SIG-M5 treated with dmso at 0.1 percent for 504 hours (cell line): ENCODE results near the gene F2RL3.

Experiments used
- DNase-seq: peaks from one replicate; lab custom pipeline; 2025; ENCODE audit not compliant: unreplicated experiment; lab: John Stamatoyannopoulos, UW

The F2RL3 gene

GRCh38 chr19:16892868-16893685 lies 4.3 kb downstream of the F2RL3 start:
- no peak for DNase-seq

- no peak for DNase-seq
These were observed 4.8 kb downstream of the F2RL3 start for GRCh38 chr19:16893686-16893989.

DNA sequence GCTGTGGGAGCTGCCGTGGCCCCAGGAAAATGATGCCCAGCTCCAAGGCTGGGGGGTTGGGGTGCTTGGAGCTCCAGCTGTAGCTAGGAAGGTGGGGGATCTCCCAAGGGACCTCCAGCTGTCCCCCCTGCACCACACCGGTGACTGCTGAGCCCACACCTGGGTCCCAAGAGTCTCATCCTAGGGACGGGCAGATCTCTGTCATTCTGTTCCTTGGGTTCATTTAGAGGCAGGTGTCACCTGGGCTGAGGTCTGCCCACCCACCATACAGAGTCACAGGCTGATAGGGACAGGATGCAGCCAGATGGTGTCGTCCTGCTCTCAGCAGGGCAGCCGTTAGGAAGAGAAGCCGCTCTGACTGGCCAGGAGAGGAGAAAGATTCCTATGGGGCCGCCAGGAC lies 5.3 kb downstream of the F2RL3 start:
- DNase-seq = no peak

DNA sequence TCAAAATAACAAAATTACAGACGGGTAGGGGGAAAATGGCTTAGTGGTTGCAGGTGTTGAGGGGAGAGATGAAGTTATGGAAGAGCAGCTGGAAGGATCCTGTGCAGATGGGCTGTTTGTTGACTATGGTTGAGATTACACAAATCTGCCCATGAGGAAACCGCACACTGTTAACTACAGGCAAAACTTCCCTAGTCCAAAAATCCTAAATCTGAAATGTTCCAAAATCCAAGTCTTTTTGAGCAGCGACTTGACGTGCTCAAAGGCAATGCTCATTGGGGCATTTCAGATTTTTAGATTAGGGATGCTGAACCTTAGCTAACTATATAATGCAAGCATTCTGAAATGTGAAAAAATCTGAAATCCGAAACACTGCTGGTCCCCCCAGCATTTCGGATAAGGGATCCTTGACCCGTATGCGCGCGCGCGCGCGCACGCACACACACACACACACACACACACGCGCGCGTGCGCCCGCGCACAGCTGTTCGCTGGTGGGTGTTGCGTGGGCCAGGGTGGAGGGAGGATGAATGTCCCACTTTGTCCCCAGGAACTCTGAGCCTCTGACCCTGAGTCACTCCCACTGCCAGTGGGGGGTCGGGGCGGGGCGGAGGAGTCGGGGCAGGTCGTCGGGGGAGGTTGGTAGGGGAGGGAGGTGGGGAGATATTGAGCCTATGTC lies 6.8 kb downstream of the F2RL3 start:
- no peak for DNase-seq

DNA sequence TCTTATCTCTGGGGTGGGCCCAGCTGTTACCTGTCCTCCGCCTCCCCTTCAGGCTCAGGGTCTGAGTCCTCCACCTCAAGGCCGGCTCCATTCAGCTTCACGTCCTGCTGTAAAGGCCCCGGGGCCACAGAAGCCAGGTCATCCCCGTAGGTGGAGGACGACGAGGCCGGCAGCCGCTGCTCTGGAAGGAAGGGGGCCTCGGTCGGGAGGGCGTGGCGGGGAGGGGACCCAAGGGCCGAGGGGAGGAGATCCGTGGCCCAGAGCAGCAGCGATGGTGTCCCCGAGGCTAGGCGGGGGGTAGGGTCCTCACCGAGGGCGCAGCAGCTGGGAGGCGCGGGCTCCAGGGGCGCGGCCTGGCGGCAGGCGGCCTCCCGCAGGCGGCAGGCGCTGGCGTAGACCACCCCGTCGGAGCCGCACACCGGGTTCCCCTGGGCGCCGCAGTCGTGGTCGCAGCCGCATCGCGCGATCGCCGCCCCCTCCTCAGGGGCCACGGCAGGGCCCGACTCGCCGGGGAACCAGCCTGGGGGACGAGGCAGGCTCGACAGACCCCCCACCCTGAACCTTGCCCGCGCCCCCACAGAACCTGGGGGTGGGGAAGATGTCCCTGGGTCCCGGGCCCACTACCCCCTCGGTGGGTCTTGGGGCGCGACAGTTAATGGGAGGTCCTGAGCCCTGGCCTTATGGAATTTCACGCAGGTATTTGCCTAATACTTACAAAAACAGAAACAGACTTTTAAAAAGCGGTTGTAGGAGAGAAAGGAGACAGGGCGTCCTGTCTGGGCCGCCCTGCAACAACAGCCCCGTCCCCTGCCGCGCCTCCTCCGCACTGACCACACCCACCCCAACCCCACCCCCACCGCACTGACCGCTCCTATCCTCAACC lies 7.6 kb downstream of the F2RL3 start:
- DNase-seq = no peak

DNA sequence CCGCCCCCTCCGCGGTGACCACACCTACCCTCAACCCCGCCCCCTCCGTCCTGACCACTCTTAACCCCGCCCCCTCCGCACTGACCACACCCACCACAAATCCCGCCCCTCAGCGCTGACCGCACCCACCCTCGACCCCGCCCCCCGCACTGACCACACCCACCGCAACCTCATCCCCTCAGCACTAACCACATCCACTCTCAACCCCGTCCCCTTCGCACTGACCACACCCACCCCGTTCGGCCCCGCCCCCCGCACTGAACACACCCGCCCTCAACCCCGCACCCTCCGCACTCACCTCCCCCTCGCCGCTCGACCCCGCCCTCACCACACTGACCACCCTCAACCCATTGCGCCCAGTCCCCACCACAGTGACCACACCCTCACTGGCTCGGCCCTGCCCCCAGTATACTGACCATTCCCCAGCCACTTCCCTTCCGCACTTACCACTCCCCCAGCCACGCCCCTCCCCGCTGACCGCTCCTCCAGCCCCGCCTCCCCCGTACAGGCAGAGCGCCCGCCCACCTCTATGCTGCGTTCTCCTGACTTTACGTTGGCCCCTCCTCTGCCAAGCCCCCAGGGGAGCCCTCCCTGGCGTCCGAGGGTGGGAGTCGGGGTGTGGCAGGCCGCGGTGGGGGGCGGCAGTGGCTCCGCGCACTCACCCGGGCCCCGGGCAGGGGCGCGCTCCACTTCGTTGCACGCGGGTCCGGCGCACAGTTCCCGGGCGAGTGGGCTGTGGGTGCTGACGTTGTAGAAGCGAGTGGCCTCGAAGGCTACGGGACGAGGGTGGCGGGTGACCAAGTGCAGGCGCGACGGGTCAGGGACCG lies 8.4 kb downstream of the F2RL3 start:
- peak; percentile 69 for DNase-seq

DNA sequence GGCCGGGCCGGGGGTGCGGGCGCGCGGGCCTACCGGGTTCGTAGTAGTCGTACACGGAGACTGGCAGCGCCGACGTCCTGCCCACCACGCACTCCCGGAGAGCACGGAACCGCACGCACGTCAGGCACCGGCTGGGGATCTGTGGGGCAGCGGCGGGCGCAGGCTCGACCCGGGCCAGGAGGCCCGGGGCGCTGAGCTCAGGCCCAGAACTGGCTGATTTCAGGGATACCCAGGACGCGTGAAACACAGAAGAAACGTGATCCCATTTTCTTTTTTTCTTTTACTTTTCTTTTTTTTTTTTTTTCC lies 9.0 kb downstream of the F2RL3 start:
- no peak for DNase-seq

- no peak for DNase-seq
These were observed 9.7 kb downstream of the F2RL3 start for GRCh38 chr19:16898361-16899015.

- peak; percentile 26 for DNase-seq
These were observed 10.8 kb downstream of the F2RL3 start for GRCh38 chr19:16899566-16900075.

GRCh38 chr19:16901491-16902175 lies 12.8 kb downstream of the F2RL3 start:
- no peak for DNase-seq

- no peak for DNase-seq
These were observed 13.7 kb downstream of the F2RL3 start for GRCh38 chr19:16902545-16902944.

DNA sequence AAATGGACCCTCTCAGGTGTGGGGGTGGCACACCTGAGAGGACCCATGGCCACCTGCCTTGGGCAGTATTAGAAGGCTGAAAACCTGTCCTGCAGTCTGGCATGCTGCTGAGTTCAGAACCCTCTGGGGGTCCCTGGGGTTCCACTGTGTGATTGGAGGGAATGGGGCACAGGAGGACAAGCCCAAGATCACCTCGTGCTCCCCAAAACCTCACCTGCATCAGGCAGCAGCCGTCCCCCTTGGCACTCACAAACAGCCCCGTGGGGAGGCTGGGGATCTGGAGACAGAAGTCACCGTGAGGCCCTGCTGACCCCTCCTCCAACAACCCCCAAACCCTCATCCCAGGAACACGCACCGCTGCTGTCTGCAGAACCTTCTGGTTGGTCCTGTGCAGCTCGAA lies 14.5 kb downstream of the F2RL3 start:
- DNase-seq = no peak

GRCh38 chr19:16904599-16904998 lies 15.8 kb downstream of the F2RL3 start:
- no peak for DNase-seq

GRCh38 chr19:16908759-16909158 lies 20.0 kb downstream of the F2RL3 start:
- no peak for DNase-seq

DNA sequence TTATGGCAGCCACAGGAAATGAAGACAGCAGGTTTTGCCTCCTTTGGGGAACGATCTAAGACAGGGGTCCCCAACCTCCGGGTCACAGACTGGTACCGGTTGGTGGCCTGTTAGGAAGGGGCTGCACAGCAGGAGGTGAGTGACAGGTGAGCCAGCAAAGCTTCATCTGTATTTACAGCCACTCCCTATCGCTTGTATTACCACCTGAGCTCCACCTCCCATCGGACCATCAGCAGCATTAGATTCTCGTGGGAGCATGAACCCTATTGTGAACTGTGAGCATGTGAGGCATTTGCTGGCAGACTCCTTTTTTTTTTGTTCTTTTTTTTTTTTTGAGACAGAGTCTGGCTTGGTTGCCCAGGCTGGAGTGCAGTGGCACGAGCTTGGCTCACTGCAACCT lies 22.2 kb downstream of the F2RL3 start:
- no peak for DNase-seq

DNA sequence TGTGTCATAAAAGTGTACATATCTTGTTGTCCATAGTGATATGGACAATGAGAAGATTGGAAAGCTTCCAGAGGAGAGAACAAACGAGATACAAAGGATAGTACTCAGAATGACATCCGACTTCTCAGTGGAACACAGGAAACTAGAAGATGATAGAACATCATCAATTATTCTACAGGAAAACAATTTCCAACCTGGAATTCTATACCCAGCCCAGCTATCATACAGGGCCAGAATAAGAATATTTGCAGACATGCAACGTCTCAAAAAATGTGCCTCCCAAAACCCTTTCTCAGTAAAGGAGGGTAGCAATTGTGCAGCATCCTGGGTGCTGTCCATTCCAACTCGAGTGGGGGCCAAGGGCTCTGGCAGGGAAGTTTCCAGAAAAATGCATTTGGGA lies 24.0 kb downstream of the F2RL3 start:
- no peak for DNase-seq

GRCh38 chr19:16914421-16914820 lies 25.6 kb downstream of the F2RL3 start:
- DNase-seq = no peak

DNA sequence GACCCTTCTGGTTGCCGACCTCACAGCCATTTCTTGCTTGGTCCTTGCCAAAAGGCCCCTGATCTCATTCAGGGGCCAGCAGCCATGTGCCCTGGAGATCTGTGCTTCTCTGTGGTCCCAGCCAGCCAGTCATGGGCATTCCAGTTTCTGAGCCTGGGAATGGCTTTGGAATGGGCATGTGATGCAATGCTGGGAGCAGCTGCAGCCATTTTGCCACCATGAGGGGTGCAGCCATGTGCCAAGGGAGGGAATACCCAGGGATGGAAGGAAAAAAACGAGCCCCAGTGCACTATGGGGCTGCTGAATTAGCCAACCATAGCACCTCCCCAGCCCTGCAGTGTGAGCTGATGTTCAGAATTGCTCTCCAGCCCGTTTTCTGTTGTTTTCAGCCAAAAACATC lies 26.3 kb downstream of the F2RL3 start:
- no peak for DNase-seq

GRCh38 chr19:16915734-16916133 lies 26.9 kb downstream of the F2RL3 start:
- no peak for DNase-seq

GRCh38 chr19:16917401-16917800 lies 28.6 kb downstream of the F2RL3 start:
- DNase-seq = no peak
